Fibroblast of lung (primary cell): ENCODE results near the gene ROPN1L.

Experiments
- CTCF ChIP-seq, 2 donors: IDR thresholded peaks in 1 of 2; conservative IDR thresholded peaks in 1 of 2; 1 replicate in 1 of 2; 2 replicates in 1 of 2; pipeline ENCODE4 v1.5.1; 2011 to 2012; ENCODE audit warnings: low read length in 2 of 2, control low read depth in 1 of 2, inconsistent platforms in 1 of 2, low read depth in 1 of 2, mild to moderate bottlenecking in 1 of 2
- EZH2 ChIP-seq: IDR thresholded peaks from 2 replicates; pipeline ENCODE4 v1.5.1; 2012; ENCODE audit warnings: low read length, control low read depth, mild to moderate bottlenecking; ENCODE audit errors: missing control alignments

- TF ChIP-seq EZH2, result no peak
- no peak for TF ChIP-seq CTCF (conservative IDR thresholded peaks at IDR 0.05 in 1 of 2, IDR thresholded peaks at IDR 0.05 in 1 of 2; ENCODE audit: low read depth in 1 of 2, low read length in 2 of 2)
Observed at GRCh38 chr5:10438301-10438700, 3.4 kb upstream of the ROPN1L start.
